HG02610 (cell line): ENCODE results near the gene DNAJB4.

Experiments used
- ATAC-seq: cut with Tn5 transposase; IDR thresholded peaks from one replicate; pipeline ENCODE4 v1.9.1; 2021; ENCODE audit warnings: mild to moderate bottlenecking, moderate library complexity; ENCODE audit not compliant: unreplicated experiment

Gene DNAJB4

GRCh38 chr1:78036450-78036849 is 31.7 kb downstream of the DNAJB4 start:
- no peak for ATAC-seq

- ATAC-seq, result no peak
Measured at GRCh38 chr1:78038071-78038470, 33.3 kb downstream of the DNAJB4 start.

GRCh38 chr1:78038491-78038939 is 33.8 kb downstream of the DNAJB4 start:
- ATAC-seq, result no peak

GRCh38 chr1:78040484-78041089 is 35.8 kb downstream of the DNAJB4 start:
- ATAC-seq, result no peak

- no peak for ATAC-seq
Measured at GRCh38 chr1:78043436-78043835, 38.7 kb downstream of the DNAJB4 start.

GRCh38 chr1:78044796-78045562 is 40.2 kb downstream of the DNAJB4 start:
- ATAC-seq, result no peak

- peak; percentile 7 for ATAC-seq
Measured at GRCh38 chr1:78045563-78045925, 40.8 kb downstream of the DNAJB4 start.

GRCh38 chr1:78045926-78046778 is 41.4 kb downstream of the DNAJB4 start, which contains the start of gene GIPC2:
Gene GIPC2 (plus strand): TSS chr1:78045966. CDS start chr1:78046095, 129 bp downstream.
- peak; percentile 54 for ATAC-seq

- ATAC-seq, result no peak
Measured at GRCh38 chr1:78047106-78047505, 42.4 kb downstream of the DNAJB4 start.

GRCh38 chr1:78047631-78048030 is 42.9 kb downstream of the DNAJB4 start:
- no peak for ATAC-seq

- ATAC-seq, result no peak
Measured at GRCh38 chr1:78048446-78048845, 43.7 kb downstream of the DNAJB4 start.

GRCh38 chr1:78049396-78049795 is 44.7 kb downstream of the DNAJB4 start:
- no peak for ATAC-seq

- ATAC-seq, result no peak
Measured at GRCh38 chr1:78051005-78051404, 46.3 kb downstream of the DNAJB4 start.

GRCh38 chr1:78052685-78053405 is 48.1 kb downstream of the DNAJB4 start:
- no peak for ATAC-seq

- no peak for ATAC-seq
Measured at GRCh38 chr1:78053498-78053897, 48.8 kb downstream of the DNAJB4 start.

GRCh38 chr1:78054559-78054958 is 49.8 kb downstream of the DNAJB4 start:
- ATAC-seq, result no peak

GRCh38 chr1:78054972-78055371 is 50.2 kb downstream of the DNAJB4 start:
- no peak for ATAC-seq

- ATAC-seq, result no peak
Measured at GRCh38 chr1:78055565-78056132, 50.9 kb downstream of the DNAJB4 start.

- no peak for ATAC-seq
Measured at GRCh38 chr1:78058670-78059069, 53.9 kb downstream of the DNAJB4 start.

GRCh38 chr1:78060857-78061563 is 56.3 kb downstream of the DNAJB4 start:
- ATAC-seq, result peak; percentile 97
